K562 treated with DMSO at 1 percent for 24 hours (cell line): ENCODE results near the gene FAM110D. TPM values are rescaled to one million over a fixed set of nuclear protein-coding genes. Genes with fewer than 3 reads are reported as not detected.

Source experiments
- total RNA-seq: library from RNA; unstranded; fragments of 300-600 nt; gene quantifications from 2 replicates; pipeline ENCODE4 v1.2.3, GENCODE V29; 2022; ENCODE audit warnings: low read depth; ENCODE audit not compliant: insufficient read depth

The FAM110D gene
- 0.37 and 0.91 TPM in 2 replicates for total RNA-seq

GRCh38 chr1:26158908-26159742 lies at the start of gene FAM110D:
TSS of gene FAM110D (plus strand) at chr1:26159079. CDS start at chr1:26161292, 2,213 bp downstream.

DNA sequence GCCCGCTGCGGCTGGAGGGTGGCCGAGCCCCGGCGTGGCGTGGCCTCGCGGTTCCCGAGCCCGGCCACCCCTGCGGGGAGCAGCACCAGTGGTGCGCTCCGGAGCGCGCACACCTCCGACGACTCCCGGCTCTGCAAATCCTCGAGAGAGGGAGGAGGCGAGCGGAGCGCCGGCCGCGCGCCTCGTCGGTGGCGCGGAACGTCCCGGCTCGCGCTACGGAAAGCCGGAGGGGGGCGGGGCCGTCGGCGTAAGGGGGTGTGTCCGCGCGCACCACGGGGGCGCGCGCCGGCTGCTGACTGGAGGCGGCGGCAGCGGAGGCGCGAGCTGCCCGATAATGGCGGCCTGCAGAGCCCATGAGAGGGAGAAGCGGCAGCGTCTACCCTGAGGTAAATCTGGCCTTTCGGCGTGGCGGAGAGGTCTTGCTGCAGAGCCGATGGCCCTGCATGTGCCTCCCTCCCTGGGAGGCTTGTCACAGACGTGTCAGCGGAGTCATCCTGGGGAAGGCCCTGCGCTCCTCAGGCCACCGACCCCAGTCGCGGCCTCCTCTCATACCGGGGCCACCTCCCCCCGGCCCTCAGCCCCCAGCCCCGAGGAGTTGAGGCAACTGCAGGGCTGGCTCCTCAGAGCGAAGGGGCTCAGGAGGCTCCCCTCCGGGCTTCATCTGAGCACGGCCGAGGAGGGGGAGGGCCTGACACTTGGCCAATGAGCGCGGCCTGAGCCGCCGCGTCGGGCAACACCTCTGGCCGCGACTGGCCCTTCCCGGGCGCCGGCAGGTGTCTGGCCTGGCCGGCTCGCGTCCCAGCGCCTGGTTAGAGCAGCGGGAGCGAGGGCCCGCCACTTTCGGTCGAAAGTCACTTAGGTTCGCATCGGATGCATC lies 47.1 kb upstream of the FAM110D start, which contains the start of gene PDIK1L:
Gene PDIK1L, plus strand, starts transcription at position 295 of the 877 bp plus-strand sequence. CDS start 2,485 bp downstream, outside the sequence.

DNA sequence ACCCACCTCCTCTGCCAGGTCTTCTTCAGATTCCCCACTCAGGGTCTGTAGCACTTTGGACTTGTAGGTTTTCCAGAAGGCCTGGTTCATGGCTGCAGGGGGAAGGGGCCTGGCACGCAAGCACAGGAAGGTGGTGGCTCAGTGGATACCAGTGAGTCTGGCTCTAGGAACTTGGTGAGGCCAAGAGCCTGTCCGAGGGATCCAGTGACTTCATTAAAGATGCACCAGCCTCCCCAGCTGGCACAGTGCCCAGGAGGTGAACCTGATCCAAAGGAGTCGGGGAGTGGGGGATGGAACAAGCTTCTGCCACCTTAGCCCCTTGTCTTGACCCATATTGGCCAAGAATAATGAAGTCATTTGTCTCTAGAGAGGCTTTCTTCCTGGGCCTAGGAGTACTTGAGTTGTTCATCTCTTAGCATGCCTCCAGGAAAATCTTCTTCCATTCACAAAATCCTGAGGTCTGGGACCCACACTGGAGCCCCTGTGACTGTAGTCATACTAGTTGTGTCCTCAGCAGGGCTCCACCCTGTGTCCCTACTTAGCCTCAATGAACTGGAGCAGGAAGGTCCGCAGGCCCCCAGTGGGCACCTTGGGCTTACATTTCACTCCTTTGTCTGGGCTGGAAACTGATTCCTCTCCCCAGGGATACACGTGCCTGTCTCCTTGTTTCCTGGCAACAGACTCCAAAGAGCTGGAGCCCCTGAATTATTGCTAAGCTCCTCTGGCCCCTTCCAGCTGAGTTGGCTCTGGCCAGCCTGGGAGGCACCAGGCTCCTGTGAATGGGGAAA lies 9.7 kb downstream of the FAM110D start, which contains the start of gene C1orf232:
Gene C1orf232, minus strand, starts transcription at position 554 of the 788 bp plus-strand sequence. Its CDS starts 464 bp downstream, at position 90.

DNA sequence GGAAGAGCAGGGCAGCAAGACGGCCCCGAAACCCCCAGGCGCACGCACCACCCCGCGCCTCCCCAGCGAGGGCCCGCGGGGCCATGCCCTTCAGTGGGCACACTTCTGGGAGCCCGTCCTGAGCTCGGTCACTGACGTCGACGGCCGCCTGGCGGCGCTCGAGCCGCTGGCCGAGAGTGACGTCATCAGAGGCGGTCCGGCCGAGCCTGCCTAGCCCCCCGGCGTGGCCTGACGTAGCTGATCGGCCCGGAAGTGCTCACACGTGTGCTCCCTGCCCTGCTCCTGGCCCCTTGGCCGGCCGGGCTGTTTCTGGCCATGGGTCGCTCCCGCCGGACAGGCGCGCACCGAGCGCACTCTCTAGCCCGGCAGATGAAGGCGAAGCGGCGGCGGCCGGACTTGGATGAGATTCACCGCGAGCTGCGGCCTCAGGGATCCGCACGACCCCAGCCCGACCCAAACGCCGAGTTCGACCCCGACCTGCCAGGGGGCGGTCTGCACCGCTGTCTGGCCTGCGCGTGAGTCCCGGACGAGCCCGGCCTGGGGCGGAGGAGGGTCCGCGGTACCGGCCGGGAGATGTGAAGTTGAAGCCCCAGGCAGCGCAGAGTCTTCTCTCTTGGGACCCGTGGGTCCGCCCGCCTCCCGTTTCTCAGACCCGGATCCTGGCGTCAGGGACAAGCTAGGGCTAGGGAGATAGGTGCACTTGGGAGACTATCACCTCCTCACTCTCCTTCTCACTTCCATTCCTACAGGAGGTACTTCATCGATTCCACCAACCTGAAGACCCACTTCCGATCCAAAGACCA lies 11.0 kb downstream of the FAM110D start, which contains the start of gene ZNF593:
Gene ZNF593, plus strand, starts transcription at position 240 of the 803 bp plus-strand sequence. Its CDS starts 76 bp downstream, at position 316.

GRCh38 chr1:26171084-26172072 lies 12.5 kb downstream of the FAM110D start, which contains the start of gene ZNF593OS:
TSS of gene ZNF593OS (minus strand) at chr1:26171832. CDS start at chr1:26171661, 171 bp downstream.

DNA sequence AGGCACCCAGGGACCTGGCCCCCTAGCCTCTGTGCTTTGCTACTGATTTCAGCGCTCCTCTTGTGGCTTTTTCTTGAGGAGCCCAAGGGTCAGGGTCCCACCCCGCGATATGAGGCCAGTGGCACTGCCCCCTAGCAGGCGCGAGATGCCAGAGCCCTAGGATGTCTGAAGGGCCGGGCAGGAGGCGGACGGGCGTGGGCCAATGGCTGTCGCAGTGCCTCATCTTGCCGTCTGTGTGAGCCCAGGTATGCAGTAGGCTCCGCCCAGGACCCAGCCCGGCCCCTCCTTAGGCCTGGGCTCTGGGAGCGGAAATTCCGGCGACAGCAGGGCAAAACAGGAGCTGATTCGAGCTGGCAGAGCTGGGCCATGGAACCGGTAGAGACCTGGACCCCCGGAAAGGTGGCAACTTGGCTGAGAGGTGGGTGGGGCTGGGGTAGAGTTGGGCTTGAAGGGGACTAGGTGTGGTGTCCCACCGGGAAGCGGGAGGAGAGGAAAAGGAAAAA lies 18.4 kb downstream of the FAM110D start, which contains the start of gene CNKSR1:
Gene CNKSR1, plus strand, starts transcription at position 310 of the 503 bp plus-strand sequence. Its CDS starts 57 bp downstream, at position 367.

GRCh38 chr1:26190373-26190987 lies 31.6 kb downstream of the FAM110D start, which contains the start of gene CATSPER4:
TSS of gene CATSPER4 (plus strand) at chr1:26190602. CDS start at chr1:26190628, 26 bp downstream.

Other genes with a start within 250 kb of the FAM110D start
- 10.2 and 11.5 TPM in 2 replicates for gene PAFAH2, start 161.0 kb upstream of the FAM110D start, total RNA-seq
- gene EXTL1, start 137.3 kb upstream of the FAM110D start, total RNA-seq: 0.38 and 0.78 TPM in 2 replicates
- gene SLC30A2, start 113.0 kb upstream of the FAM110D start, total RNA-seq: not detected in 2 replicates
- gene TRIM63, start 91.4 kb upstream of the FAM110D start, total RNA-seq: 0.20 TPM in 1 of 2 replicates, not detected in the other
- 9.6 and 10.9 TPM in 2 replicates for gene PDIK1L, start 47.3 kb upstream of the FAM110D start, total RNA-seq
- gene C1orf232, start 9.9 kb downstream of the FAM110D start, total RNA-seq: not detected in 2 replicates
- gene ZNF593, start 10.8 kb downstream of the FAM110D start, total RNA-seq: 101 and 116 TPM in 2 replicates
- 0.92 TPM in 1 of 2 replicates, not detected in the other for gene ZNF593OS, start 12.8 kb downstream of the FAM110D start, total RNA-seq
- 0.59 and 1.3 TPM in 2 replicates for gene CNKSR1, start 18.4 kb downstream of the FAM110D start, total RNA-seq
- gene CATSPER4, start 31.5 kb downstream of the FAM110D start, total RNA-seq: not detected in 2 replicates
- 68.9 and 78.3 TPM in 2 replicates for gene CEP85, start 75.1 kb downstream of the FAM110D start, total RNA-seq
- 67.9 and 75.6 TPM in 2 replicates for gene SH3BGRL3, start 121.0 kb downstream of the FAM110D start, total RNA-seq
- gene UBXN11, start 147.6 kb downstream of the FAM110D start, total RNA-seq: 21.7 and 22.2 TPM in 2 replicates
- gene CD52, start 158.9 kb downstream of the FAM110D start, total RNA-seq: 46.6 and 48.8 TPM in 2 replicates
- gene CRYBG2, start 195.1 kb downstream of the FAM110D start, total RNA-seq: 4.1 and 8.8 TPM in 2 replicates
- gene ZNF683, start 213.7 kb downstream of the FAM110D start, total RNA-seq: not detected in 2 replicates